Kidney (tissue), 14 donors: ENCODE measurements around the gene KRTAP10-3. TPM values are rescaled to one million over a fixed set of nuclear protein-coding genes. Genes with fewer than 3 reads are reported as not detected.

Experiments
- DNase-seq, 5 donors: peaks; one replicate each; pipeline ENCODE4 v3.0.0-alpha.2; 2013 to 2020
- FAIRE-seq: peaks from 2 replicates; lab custom pipeline; 2012; peaks lifted over from hg19 to GRCh38; lab: Jason Lieb, UNC
- H3K27ac ChIP-seq, 2 donors: one replicate each; pipeline ENCODE4 v1.7.0; 2013; ENCODE audit warnings: low read depth in 2 of 2, low read length in 2 of 2, inconsistent platforms in 1 of 2
- H3K27me3 ChIP-seq: one replicate; pipeline ENCODE4 v1.7.1; 2013; ENCODE audit warnings: low read length, inconsistent platforms; ENCODE audit not compliant: control insufficient read depth, insufficient read depth
- H3K36me3 ChIP-seq, 3 donors: one replicate each; pipeline versions ENCODE4 v1.7.0 to v1.7.1; 2013; ENCODE audit warnings: low read length in 3 of 3, control low read depth in 1 of 3, inconsistent platforms in 1 of 3; ENCODE audit not compliant: insufficient read depth in 3 of 3, control insufficient read depth in 2 of 3
- H3K4me1 ChIP-seq, 3 donors: one replicate each; pipeline versions ENCODE4 v1.7.0 to v1.7.1; 2013; ENCODE audit warnings: low read length in 3 of 3, inconsistent platforms in 1 of 3, low read depth in 1 of 3; ENCODE audit not compliant: control insufficient read depth in 2 of 3, insufficient read depth in 2 of 3
- H3K4me3 ChIP-seq, 3 donors: one replicate each; pipeline versions ENCODE4 v1.7.0 to v1.8.1; 2013; ENCODE audit warnings: low read length in 3 of 3, control low read depth in 1 of 3, inconsistent platforms in 1 of 3
- H3K9ac ChIP-seq, 3 donors: one replicate each; pipeline versions ENCODE4 v1.7.0 to v1.7.1; 2013; ENCODE audit warnings: low read length in 3 of 3, control low read depth in 1 of 3, inconsistent platforms in 1 of 3
- H3K9me3 ChIP-seq, 3 donors: one replicate each; pipeline versions ENCODE4 v1.7.0 to v1.7.1; 2013; ENCODE audit warnings: low read length in 3 of 3, control low read depth in 1 of 3, inconsistent platforms in 1 of 3; ENCODE audit not compliant: control insufficient read depth in 2 of 3, insufficient read depth in 1 of 3
- CTCF ChIP-seq: IDR thresholded peaks from 3 replicates; pipeline ENCODE4 v1.5.1; 2012; ENCODE audit warnings: mild to moderate bottlenecking, moderate library complexity, borderline replicate concordance; ENCODE audit not compliant: insufficient read depth; ENCODE audit errors: extremely low read depth
- intact Hi-C: fragments of 100-400 bp; cut with DNase I; formaldehyde crosslinking; loops from one replicate; pipeline ENCODE4 v1.11.1; 2022
- polyA plus RNA-seq: library from polyadenylated mRNA; stranded (reverse); fragments of 350-450 nt; fragmentation: Illumina TruSeq; extraction: RNeasy Lipid Tissue Mini Kit (QIAGEN cat#74804); gene quantifications from one replicate; pipeline ENCODE4 v1.2.3, GENCODE V29; 2014; ENCODE audit warnings: low read depth, low replicate concordance; ENCODE audit not compliant: insufficient read depth
- total RNA-seq: library from RNA; stranded (reverse); fragmentation: NEBNext Ultra II Directional; extraction: Animal tissue kit (Norgen Biotek cat#: 25700); gene quantifications from one replicate; pipeline ENCODE4 v1.2.1, GENCODE V29; 2021
- donor health status: control.
- donor health status: control.
- donor health status: control.
- donor health status: control.
- donor health status: control.
- donor health status: DM: yes; HTN: yes; CAD: no.
- donor health status: Normal renal cell carcinoma (clear cell type).

Gene KRTAP10-3
- total and polyA plus RNA-seq, 2 donors from 2014 or later = not detected

- Histone ChIP-seq H3K27ac (no peak overlapping the region), H3K9me3 (no peaks in the 10 kb centered on the region), H3K4me3 (no peak overlapping the region), H3K9ac (no peak overlapping the region), H3K4me1 (no peaks in the 10 kb centered on the region), H3K27me3 (no peaks in the 10 kb centered on the region), H3K36me3 (no peaks in the 10 kb centered on the region)
- no peak for TF ChIP-seq CTCF
- intact Hi-C loops = no loop called here
- DNase-seq (peak in 2 of 5 donors; percentile 14 to 51), FAIRE-seq (no peak)
Observed at GRCh38 chr21:44529011-44529421, 29.6 kb downstream of the KRTAP10-3 start.

GRCh38 chr21:44528634-44528995, 30.0 kb downstream of the KRTAP10-3 start:
- Histone ChIP-seq H3K9ac (no peak overlapping the region), H3K9me3 (no peaks in the 10 kb centered on the region), H3K27ac (no peak overlapping the region), H3K4me1 (no peaks in the 10 kb centered on the region), H3K27me3 (no peaks in the 10 kb centered on the region), H3K4me3 (no peak overlapping the region), H3K36me3 (no peaks in the 10 kb centered on the region)
- TF ChIP-seq CTCF = no peak
- intact Hi-C loops = no loop called here
- FAIRE-seq = no peak
- peak in 2 of 5 donors; percentile 16 to 37 for DNase-seq

- FAIRE-seq (no peak), DNase-seq (peak in 2 of 5 donors; percentile 24 to 74)
- Histone ChIP-seq H3K9ac (no peak overlapping the region), H3K27me3 (no peaks in the 10 kb centered on the region), H3K27ac (no peak overlapping the region), H3K4me3 (no peak overlapping the region), H3K36me3 (no peaks in the 10 kb centered on the region), H3K9me3 (no peaks in the 10 kb centered on the region), H3K4me1 (no peaks in the 10 kb centered on the region)
- no peak for TF ChIP-seq CTCF
- intact Hi-C loops = no loop called here
Observed at GRCh38 chr21:44527983-44528633, 30.5 kb downstream of the KRTAP10-3 start.
